ENCODE results near the gene GCA.
A peak's percentile ranks its signal among the peaks of the same experiment; 100 is the strongest.

The GCA gene

GRCh38 chr2:162343824-162344616 lies at the start of gene GCA:
GCA (plus strand) TSS chr2:162344132; CDS start chr2:162344249, 117 bp downstream.
- DNase-seq (ENCODE audit: low spot score) = peak; percentile 97

- DNase-seq (ENCODE audit: low spot score) = no peak
Measured at GRCh38 chr2:162295009-162295408, 48.9 kb upstream of the GCA start.

- peak; percentile 74 for DNase-seq (ENCODE audit: low spot score)
Measured at GRCh38 chr2:162297925-162298552, 45.9 kb upstream of the GCA start.

GRCh38 chr2:162298669-162299335 lies 45.1 kb upstream of the GCA start:
- no peak for DNase-seq (ENCODE audit: low spot score)

- DNase-seq (ENCODE audit: low spot score) = no peak
Measured at GRCh38 chr2:162300266-162300665, 43.7 kb upstream of the GCA start.

GRCh38 chr2:162301151-162301804 lies 42.7 kb upstream of the GCA start:
- DNase-seq (ENCODE audit: low spot score) = peak; percentile 61

- DNase-seq (ENCODE audit: low spot score) = no peak
Measured at GRCh38 chr2:162301877-162302276, 42.1 kb upstream of the GCA start.

GRCh38 chr2:162305901-162306300 lies 38.0 kb upstream of the GCA start:
- DNase-seq (ENCODE audit: low spot score) = no peak

GRCh38 chr2:162308747-162309503 lies 35.0 kb upstream of the GCA start:
- peak; percentile 20 for DNase-seq (ENCODE audit: low spot score)

GRCh38 chr2:162312853-162313252 lies 31.1 kb upstream of the GCA start:
- no peak for DNase-seq (ENCODE audit: low spot score)

- DNase-seq (ENCODE audit: low spot score) = no peak
Measured at GRCh38 chr2:162315938-162316337, 28.0 kb upstream of the GCA start.

GRCh38 chr2:162316590-162316989 lies 27.3 kb upstream of the GCA start:
- no peak for DNase-seq (ENCODE audit: low spot score)

GRCh38 chr2:162317058-162317742 lies 26.7 kb upstream of the GCA start:
- no peak for DNase-seq (ENCODE audit: low spot score)

GRCh38 chr2:162317861-162318327 lies 26.0 kb upstream of the GCA start:
- peak; percentile 54 for DNase-seq (ENCODE audit: low spot score)

- DNase-seq (ENCODE audit: low spot score) = peak; percentile 94
Measured at GRCh38 chr2:162318328-162319180, 25.4 kb upstream of the GCA start, which contains the start of gene IFIH1. IFIH1 (minus strand) TSS chr2:162318684; CDS start chr2:162318307, 377 bp downstream.

- DNase-seq (ENCODE audit: low spot score) = no peak
Measured at GRCh38 chr2:162320864-162321517, 22.9 kb upstream of the GCA start.

- DNase-seq (ENCODE audit: low spot score) = no peak
Measured at GRCh38 chr2:162324953-162325352, 19.0 kb upstream of the GCA start.

- DNase-seq (ENCODE audit: low spot score) = no peak
Measured at GRCh38 chr2:162327134-162327769, 16.7 kb upstream of the GCA start.

GRCh38 chr2:162327806-162328205 lies 16.1 kb upstream of the GCA start:
- no peak for DNase-seq (ENCODE audit: low spot score)

Data from kidney tubule cell (primary cell).